ENCODE results near the gene CHN2.

GRCh38 chr7:29214056-29214455 lies 19.5 kb downstream of the CHN2 start:
- no peak for TF ChIP-seq CTCF (IDR thresholded peaks at IDR 0.05)
- no peak for TF ChIP-seq ZFX (IDR thresholded peaks at IDR 0.05; ENCODE audit: borderline replicate concordance)

Data from 22Rv1 (cell line).